ENCODE results near the gene WDR7.

DNA sequence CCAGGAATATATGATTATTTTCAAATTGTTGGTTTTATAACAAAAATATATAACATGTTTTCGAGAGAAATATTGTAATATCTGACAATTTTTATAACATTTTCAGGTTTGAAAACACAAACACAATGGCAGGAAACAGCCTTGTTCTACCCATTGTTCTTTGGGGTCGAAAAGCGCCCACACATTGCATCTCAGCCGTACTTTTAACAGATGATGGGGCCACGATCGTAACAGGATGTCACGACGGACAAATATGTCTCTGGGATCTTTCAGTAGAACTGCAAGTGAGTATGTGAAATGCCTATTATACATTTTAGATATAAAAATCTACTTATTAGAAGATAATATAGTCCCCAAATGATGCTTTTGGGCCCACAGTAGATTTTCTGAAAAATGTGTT lies 21.2 kb downstream of the WDR7 start:
- TF ChIP-seq YY1 (IDR thresholded peaks at IDR 0.05; ENCODE audit: low read depth) (no peak), EGR1 (IDR thresholded peaks at IDR 0.05) (no peak), EP300 (IDR thresholded peaks at IDR 0.05; ENCODE audit: borderline replicate concordance) (no peak), TAF1 (IDR thresholded peaks at IDR 0.05; ENCODE audit: low read depth) (no peak), NFIC (IDR thresholded peaks at IDR 0.05) (no peak), TCF12 (IDR thresholded peaks at IDR 0.05; ENCODE audit: low read depth) (no peak), TEAD4 (IDR thresholded peaks at IDR 0.05) (no peak), CEBPB (IDR thresholded peaks at IDR 0.05) (no peak), FOXM1 (IDR thresholded peaks at IDR 0.05; ENCODE audit: borderline replicate concordance, low read depth) (no peak)
- TF ChIP-seq, protein P1, sequence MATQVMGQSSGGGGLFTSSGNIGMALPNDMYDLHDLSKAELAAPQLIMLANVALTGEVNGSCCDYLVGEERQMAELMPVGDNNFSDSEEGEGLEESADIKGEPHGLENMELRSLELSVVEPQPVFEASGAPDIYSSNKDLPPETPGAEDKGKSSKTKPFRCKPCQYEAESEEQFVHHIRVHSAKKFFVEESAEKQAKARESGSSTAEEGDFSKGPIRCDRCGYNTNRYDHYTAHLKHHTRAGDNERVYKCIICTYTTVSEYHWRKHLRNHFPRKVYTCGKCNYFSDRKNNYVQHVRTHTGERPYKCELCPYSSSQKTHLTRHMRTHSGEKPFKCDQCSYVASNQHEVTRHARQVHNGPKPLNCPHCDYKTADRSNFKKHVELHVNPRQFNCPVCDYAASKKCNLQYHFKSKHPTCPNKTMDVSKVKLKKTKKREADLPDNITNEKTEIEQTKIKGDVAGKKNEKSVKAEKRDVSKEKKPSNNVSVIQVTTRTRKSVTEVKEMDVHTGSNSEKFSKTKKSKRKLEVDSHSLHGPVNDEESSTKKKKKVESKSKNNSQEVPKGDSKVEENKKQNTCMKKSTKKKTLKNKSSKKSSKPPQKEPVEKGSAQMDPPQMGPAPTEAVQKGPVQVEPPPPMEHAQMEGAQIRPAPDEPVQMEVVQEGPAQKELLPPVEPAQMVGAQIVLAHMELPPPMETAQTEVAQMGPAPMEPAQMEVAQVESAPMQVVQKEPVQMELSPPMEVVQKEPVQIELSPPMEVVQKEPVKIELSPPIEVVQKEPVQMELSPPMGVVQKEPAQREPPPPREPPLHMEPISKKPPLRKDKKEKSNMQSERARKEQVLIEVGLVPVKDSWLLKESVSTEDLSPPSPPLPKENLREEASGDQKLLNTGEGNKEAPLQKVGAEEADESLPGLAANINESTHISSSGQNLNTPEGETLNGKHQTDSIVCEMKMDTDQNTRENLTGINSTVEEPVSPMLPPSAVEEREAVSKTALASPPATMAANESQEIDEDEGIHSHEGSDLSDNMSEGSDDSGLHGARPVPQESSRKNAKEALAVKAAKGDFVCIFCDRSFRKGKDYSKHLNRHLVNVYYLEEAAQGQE (IDR thresholded peaks at IDR 0.05; ENCODE audit: low read depth): no peak
- TF ChIP-seq, protein P2, sequence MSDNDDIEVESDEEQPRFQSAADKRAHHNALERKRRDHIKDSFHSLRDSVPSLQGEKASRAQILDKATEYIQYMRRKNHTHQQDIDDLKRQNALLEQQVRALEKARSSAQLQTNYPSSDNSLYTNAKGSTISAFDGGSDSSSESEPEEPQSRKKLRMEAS (IDR thresholded peaks at IDR 0.05): no peak
